ENCODE measurements around the gene PDCD1. TPM values are rescaled to one million over a fixed set of nuclear protein-coding genes. Genes with fewer than 3 reads are reported as not detected.

Gene PDCD1
- total RNA-seq, 1 donor from 2014 or later: not detected

DNA sequence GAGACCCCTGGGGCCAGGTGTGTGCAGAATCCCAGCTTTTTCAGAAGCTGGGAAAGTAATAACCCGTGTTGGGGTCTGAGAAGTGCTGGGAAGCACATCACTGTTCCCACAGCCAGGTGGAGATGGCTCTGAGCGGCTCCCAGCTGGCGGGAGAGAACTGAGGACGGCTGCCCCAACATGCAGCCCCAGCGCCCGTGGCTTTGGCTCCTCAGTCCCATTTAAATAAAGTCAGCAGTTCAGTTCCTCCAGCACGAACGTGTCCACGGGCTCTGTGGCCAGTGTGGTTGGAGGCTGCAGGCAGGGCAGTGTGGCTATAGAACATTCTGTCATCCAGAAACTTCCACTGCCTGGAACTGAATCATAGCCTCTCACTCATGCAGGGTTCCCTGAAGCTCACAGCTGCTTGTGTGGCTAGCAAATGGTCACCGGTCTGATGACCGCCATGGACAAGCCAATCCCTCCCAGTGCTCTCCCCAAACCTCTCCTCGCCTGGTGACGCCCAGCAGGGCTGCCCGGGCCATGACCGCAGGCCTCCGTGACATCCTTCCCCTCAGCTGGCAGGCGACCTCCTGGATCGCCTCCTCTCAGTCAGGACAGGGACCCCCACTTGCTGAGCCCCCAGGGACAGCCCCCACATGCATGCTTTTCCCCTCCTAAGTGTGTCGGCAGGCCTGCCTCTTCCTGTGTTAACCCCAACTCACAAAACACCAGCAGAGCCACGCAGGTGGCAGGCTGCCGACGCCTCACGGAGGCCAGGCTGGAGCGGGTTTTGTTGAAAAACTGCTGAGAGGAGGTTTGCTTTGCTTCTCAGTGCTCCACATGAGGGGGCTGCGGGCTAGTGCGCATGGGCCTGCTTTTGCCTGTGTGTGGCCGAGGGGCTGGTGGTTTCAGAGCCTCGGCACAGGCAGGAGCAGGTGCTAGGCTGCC, 12.2 kb upstream of the PDCD1 start:
- Mint-ChIP-seq H3K9me3 (ENCODE audit: unreplicated experiment) (no peaks in the 10 kb centered on the region), H3K4me3 (ENCODE audit: unreplicated experiment) (no peak overlapping the region), H3K4me1 (ENCODE audit: unreplicated experiment) (peaks cover under 1% of the 10 kb centered on the region), H3K27me3 (ENCODE audit: unreplicated experiment) (peaks cover 4% of the 10 kb centered on the region), H3K27ac (ENCODE audit: unreplicated experiment) (no peak overlapping the region), H3K36me3 (ENCODE audit: low read depth, unreplicated experiment) (peaks cover 1% of the 10 kb centered on the region)
- TF ChIP-seq CTCF (IDR thresholded peaks at IDR 0.05; ENCODE audit: unreplicated experiment): no peak
- DNase-seq (ENCODE audit: low spot score): no peak

- H3K9me3 Mint-ChIP-seq (ENCODE audit: unreplicated experiment): no peaks in the 10 kb centered on the region
- H3K27me3 Mint-ChIP-seq (ENCODE audit: unreplicated experiment): peaks cover 8% of the 10 kb centered on the region
- TF ChIP-seq CTCF (IDR thresholded peaks at IDR 0.05; ENCODE audit: unreplicated experiment): no peak
- peaks cover 9% of the 10 kb centered on the region for H3K36me3 Mint-ChIP-seq (ENCODE audit: low read depth, unreplicated experiment)
- no peak for DNase-seq (ENCODE audit: low spot score)
- H3K4me1 Mint-ChIP-seq (ENCODE audit: unreplicated experiment): peaks cover 7% of the 10 kb centered on the region
- no peak overlapping the region for H3K27ac Mint-ChIP-seq (ENCODE audit: unreplicated experiment)
- no peak overlapping the region for H3K4me3 Mint-ChIP-seq (ENCODE audit: unreplicated experiment)
These were observed 11.4 kb upstream of the PDCD1 start for GRCh38 chr2:241870081-241870541.

DNA sequence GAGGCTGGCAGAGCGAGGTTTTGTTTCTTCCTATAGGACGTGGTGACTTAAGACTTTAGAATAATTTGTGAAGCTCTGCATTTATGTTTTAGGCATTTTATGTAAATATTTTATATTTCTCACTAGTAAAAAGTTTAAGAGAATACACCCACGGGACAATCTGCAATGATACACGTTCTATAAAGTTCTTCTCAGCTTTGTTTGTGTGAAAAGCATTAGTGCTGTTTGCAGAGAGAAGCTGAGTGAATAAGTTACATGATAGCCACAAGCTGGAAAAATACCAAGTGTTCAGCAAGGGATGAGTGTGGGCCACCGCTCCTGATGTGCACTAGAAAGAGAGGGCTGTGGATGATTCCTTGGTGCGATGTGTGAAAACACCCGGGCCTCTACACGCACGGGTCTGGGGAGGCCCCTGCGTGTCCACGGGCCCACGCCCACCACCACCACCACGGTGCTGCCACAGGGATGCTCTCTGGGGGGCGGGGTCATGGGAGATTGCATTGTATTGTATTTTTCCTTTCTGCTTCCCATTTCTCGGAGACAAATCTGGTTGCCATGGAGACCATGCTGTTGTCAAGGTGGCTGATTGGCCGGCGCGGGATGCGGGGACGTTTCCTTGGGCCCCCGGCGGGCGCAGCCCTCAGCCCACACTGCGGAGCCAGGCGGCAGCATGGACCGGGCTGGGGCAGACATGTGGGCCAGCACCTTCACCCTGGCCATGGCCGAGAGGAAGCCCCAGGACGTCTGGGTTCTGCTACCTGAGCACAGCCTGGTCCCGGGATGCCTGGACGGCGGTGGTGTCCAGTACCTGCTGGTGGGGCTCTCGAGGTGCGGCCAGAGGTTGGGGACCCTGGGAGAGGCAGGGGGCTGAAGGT, 10.6 kb upstream of the PDCD1 start, which contains the start of gene RTP5:
Gene RTP5 (plus strand): TSS at position 643 of the 875 bp plus-strand sequence. CDS start 28 bp downstream, at position 671.
- TF ChIP-seq CTCF (IDR thresholded peaks at IDR 0.05; ENCODE audit: unreplicated experiment): no peak
- Mint-ChIP-seq H3K4me3 (ENCODE audit: unreplicated experiment) (no peak within 1 kb of the TSS), H3K36me3 (ENCODE audit: low read depth, unreplicated experiment) (peaks cover 17% of the 10 kb centered on the region), H3K27me3 (ENCODE audit: unreplicated experiment) (peaks cover 13% of the 10 kb centered on the region), H3K4me1 (ENCODE audit: unreplicated experiment) (peaks cover 11% of the 10 kb centered on the region), H3K27ac (ENCODE audit: unreplicated experiment) (no peak within 1 kb of the TSS), H3K9me3 (ENCODE audit: unreplicated experiment) (peaks cover under 1% of the 10 kb centered on the region)
- DNase-seq (ENCODE audit: low spot score): no peak

DNA sequence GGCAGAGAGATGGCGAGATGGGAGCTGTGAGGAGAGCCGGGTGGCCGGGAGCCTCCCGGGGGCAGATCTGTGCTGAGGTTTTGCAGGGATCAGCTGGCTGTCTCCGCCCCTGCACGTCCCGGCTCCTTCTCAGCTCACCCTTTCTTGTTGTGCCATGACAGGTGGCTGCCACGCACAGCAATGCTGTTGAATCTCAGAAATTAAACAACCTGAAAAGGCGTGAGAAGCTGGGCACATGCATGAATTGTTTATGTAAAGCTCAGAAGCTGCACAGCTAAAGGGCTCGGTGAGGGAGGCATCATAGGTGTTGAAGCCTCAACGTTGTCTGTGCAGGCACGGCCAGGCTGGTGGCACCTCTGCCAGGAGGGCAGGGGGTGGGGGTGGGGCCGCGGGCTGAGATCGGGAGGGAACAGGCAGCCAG, 10.0 kb upstream of the PDCD1 start:
- no peak for DNase-seq (ENCODE audit: low spot score)
- H3K4me1 Mint-ChIP-seq (ENCODE audit: unreplicated experiment): peaks cover 11% of the 10 kb centered on the region
- H3K27me3 Mint-ChIP-seq (ENCODE audit: unreplicated experiment): peaks cover 15% of the 10 kb centered on the region
- peaks cover 4% of the 10 kb centered on the region for H3K9me3 Mint-ChIP-seq (ENCODE audit: unreplicated experiment)
- H3K4me3 Mint-ChIP-seq (ENCODE audit: unreplicated experiment): no peak overlapping the region
- peaks cover 21% of the 10 kb centered on the region for H3K36me3 Mint-ChIP-seq (ENCODE audit: low read depth, unreplicated experiment)
- no peak overlapping the region for H3K27ac Mint-ChIP-seq (ENCODE audit: unreplicated experiment)
- no peak for TF ChIP-seq CTCF (IDR thresholded peaks at IDR 0.05; ENCODE audit: unreplicated experiment)
